ENCODE measurements around the gene HSPD1. TPM values are rescaled to one million over a fixed set of nuclear protein-coding genes. Genes with fewer than 3 reads are reported as not detected.

The HSPD1 gene
- total RNA-seq, 1 donor from 2014 or later = 127 TPM

Other genes with a start within 250 kb of the HSPD1 start
- gene ANKRD44, start 189.1 kb downstream of the HSPD1 start, total RNA-seq = 6.8 TPM
- 113 TPM for gene SF3B1, start 64.8 kb downstream of the HSPD1 start, total RNA-seq
- gene COQ10B, start 46.3 kb downstream of the HSPD1 start, total RNA-seq = 12.8 TPM
- gene HSPE1, start 539 bp upstream of the HSPD1 start, total RNA-seq = 63.5 TPM
- 17.5 TPM for gene MOB4, start 16.2 kb upstream of the HSPD1 start, total RNA-seq
- gene RFTN2, start 175.7 kb upstream of the HSPD1 start, total RNA-seq = 1.5 TPM
- 5.7 TPM for gene MARS2, start 205.5 kb upstream of the HSPD1 start, total RNA-seq

Measured in esophagus mucosa (tissue), 1 donor.